Adrenal gland (tissue), 5 donors: ENCODE results near the gene ZNF878.

Experiments used
- CTCF ChIP-seq, 6 experiments: fragments of 450-650 bp in 4 of 6; fragments of 200-600 bp in 2 of 6; sonication (generic) in 1 of 6; IDR thresholded peaks; 1 replicate in 5 of 6; 2 replicates in 1 of 6; pipeline versions ENCODE4 v1.5.1 to v1.8.0; 2016 to 2021; ENCODE audit warnings: antibody characterized with exemption in 6 of 6, mild to moderate bottlenecking in 2 of 6, moderate library complexity in 1 of 6
- POLR2A ChIP-seq, 2 donors: fragments of 450-650 bp; IDR thresholded peaks; one replicate each; pipeline ENCODE4 v1.6.1; 2017; ENCODE audit warnings: antibody characterized with exemption in 2 of 2, mild to moderate bottlenecking in 2 of 2, moderate library complexity in 1 of 2
- donor health status: DM: no; HTN: no; CAD: no.

- TF ChIP-seq CTCF (IDR thresholded peaks at IDR 0.05) (no peak), POLR2A (IDR thresholded peaks at IDR 0.05) (no peak)
Measured at GRCh38 chr19:12077375-12077774, 24.6 kb upstream of the ZNF878 start.
